HG03159 (cell line): Measurements from ENCODE around the gene RSPO3.
"Not testable (repeated sequence)": the region's sequence is repeated elsewhere in the genome, so short reads cannot be mapped to it uniquely, and the experiment has no call there.

Experiments used
- ATAC-seq: cut with Tn5 transposase; IDR thresholded peaks from one replicate; pipeline ENCODE4 v1.9.1; 2021; ENCODE audit warnings: mild to moderate bottlenecking, moderate library complexity; ENCODE audit not compliant: unreplicated experiment

The RSPO3 gene

GRCh38 chr6:127118298-127119101, at the start of gene RSPO3:
RSPO3 (plus strand) TSS chr6:127118671; CDS start chr6:127119193, 522 bp downstream.
- peak; percentile 19 for ATAC-seq

DNA sequence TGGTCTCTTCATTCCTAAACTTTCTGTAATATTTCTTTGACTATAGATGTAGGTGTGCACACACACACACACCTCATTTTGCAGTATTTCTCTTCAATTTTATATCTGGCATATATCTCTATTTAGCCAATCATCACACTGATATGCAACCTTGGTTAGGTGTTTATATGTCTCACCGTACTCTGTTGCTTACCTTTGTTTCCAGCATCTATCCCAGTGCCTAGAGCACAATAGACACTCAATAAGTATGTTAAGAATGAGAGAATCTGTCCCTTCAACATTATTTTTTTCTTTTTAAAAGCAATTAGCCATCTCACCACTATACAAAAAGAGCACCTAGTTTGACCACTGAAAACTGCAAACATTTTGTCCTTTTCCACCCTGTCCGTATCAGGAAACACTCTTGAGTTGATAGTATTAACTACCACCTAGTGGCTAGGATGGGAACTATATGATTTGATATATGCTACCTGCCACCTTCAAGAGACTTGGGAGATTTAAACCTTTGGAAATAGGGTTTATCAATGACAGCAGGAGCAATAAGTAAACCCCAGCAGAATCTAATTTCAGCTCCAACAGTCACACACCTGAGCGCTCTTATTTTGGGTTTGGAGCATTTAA, 48.7 kb upstream of the RSPO3 start:
- ATAC-seq, result peak; percentile 53

DNA sequence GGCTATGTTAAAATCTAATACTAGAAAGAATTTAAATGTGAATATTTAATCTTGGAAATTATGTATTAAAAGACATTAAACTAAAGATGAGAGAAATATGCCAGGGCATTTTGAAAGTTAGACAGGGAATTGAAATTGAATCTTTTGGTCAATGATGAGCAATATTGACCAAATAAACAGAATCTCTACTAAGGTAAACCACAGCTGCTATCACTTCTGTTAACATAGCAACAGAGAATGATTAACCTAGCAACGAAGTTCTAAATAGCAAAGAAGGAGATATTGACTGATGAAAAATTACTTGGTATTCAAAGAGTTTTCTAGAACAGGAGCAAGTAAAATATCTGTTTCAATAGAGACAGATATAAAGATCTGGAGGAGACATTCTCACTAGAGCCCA, 45.2 kb upstream of the RSPO3 start:
- ATAC-seq, result peak; percentile 81

DNA sequence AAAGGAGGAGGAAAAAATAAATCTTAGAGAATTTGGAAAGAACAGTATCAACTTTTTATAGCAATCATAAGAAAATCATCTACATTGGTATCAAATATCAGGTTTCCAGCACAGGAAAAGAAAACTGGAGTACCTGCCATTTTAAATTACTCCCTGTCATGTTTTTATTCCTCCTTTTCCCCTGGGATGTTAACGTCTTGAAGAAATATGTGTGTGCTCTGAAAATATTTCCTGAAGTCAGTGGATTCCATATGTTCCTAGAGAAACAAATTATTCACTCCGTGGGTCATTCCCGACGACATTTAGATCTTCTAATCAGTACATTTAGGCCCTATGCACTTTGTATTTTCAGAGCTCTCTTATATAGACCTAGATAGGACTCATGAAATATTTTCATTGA, 42.0 kb upstream of the RSPO3 start:
- ATAC-seq, result no peak

- ATAC-seq, result no peak
Observed at GRCh38 chr6:127077886-127078285, 40.6 kb upstream of the RSPO3 start.

GRCh38 chr6:127078669-127079068, 39.8 kb upstream of the RSPO3 start:
- no peak for ATAC-seq

GRCh38 chr6:127079681-127080080, 38.8 kb upstream of the RSPO3 start:
- no peak for ATAC-seq

GRCh38 chr6:127080081-127080480, 38.4 kb upstream of the RSPO3 start:
- ATAC-seq, result no peak

- no peak for ATAC-seq
Observed at GRCh38 chr6:127083231-127083962, 35.1 kb upstream of the RSPO3 start.

DNA sequence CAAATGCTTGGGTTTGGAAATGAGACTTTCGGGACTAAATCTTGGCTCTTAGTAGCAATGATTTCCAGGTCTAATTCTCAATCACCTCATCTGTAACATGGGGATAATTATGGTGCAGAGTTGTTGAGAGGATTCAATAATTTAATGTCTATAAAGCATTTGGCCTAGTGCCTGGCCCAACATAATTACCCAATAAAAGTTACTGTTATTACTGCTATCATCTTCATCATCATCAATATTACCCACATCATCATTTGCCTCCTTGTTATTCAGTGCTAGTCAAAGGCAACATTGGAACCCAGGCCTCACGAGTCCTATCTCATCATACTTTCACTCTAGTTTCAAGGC, 34.5 kb upstream of the RSPO3 start:
- ATAC-seq, result no peak

DNA sequence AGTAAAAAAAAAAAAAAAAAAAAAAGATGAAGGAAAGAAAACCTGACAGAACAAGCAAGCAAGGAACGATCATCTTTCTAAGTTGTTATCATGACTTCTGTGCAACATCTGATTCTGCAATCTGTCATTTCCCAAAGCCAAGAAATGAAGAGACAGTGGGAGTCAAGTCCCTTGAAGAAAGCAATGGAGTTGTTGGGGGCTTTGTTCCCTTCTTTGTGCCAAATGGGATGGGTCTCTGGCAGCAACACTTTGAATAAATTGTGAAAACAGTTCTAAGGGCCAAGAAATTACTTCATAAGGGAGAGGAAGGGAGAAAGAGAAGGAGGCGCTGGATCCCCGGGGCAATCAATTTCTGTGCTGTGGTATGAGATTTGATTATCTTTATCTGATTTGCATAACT, 33.3 kb upstream of the RSPO3 start:
- ATAC-seq, result no peak

- no peak for ATAC-seq
Observed at GRCh38 chr6:127090051-127090450, 28.4 kb upstream of the RSPO3 start.

GRCh38 chr6:127092466-127092865, 26.0 kb upstream of the RSPO3 start:
- no peak for ATAC-seq

DNA sequence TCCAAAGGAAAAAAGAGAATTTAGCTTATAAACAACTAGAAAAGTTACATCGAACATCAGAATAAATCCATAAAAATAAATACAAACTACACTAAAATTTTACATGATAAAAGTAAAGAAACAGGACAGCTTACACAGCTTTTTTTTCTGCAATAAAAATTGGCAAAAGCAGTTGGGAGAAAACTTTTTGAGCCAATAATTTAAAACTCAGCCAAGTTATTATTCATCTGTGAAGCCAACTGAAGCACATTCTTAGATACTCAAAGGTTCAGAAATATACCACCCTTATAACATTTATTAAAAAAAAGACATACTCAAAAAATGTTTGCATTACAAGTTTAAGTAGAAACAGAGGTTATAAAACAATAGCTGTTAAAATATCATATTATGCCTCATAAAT, 23.7 kb upstream of the RSPO3 start:
- no peak for ATAC-seq

GRCh38 chr6:127096167-127096566, 22.3 kb upstream of the RSPO3 start:
- ATAC-seq, result no peak

GRCh38 chr6:127097442-127097841, 21.0 kb upstream of the RSPO3 start:
- not testable (repeated sequence) for ATAC-seq

GRCh38 chr6:127100510-127101140, 17.8 kb upstream of the RSPO3 start:
- no peak for ATAC-seq

DNA sequence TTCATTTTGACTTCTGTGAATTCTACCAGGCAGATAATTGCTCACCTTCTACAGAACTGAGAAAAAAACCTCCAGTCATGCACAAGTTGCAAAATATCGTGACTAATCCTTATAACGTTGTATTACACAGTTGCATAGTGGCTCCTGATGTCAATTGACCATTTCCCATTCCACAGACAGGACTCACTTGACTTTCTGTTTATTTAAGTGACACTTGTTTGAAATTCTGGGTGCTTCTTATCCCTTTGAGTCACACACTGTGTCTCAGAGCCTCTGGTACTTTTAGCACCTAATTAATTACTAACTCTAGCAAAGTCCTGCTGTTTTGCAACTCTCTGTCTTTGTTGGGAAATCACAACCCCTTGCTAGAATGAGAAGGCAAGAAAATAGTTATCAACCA, 16.2 kb upstream of the RSPO3 start:
- ATAC-seq, result no peak

GRCh38 chr6:127102859-127103258, 15.6 kb upstream of the RSPO3 start:
- ATAC-seq, result no peak

GRCh38 chr6:127103482-127103881, 15.0 kb upstream of the RSPO3 start:
- no peak for ATAC-seq

GRCh38 chr6:127107916-127108315, 10.6 kb upstream of the RSPO3 start:
- no peak for ATAC-seq
